Right lung (tissue), 5 donors: Measurements from ENCODE around the gene SRR. TPM values are rescaled to one million over a fixed set of nuclear protein-coding genes. Genes with fewer than 3 reads are reported as not detected.

ENCODE experiments used
- DNase-seq, 2 donors: peaks; one replicate each; pipeline ENCODE4 v3.0.0-alpha.2; 2013
- polyA plus RNA-seq, 5 donors: library from polyadenylated mRNA; unstranded; fragments of 120-200 nt; gene quantifications; one replicate each; pipeline versions ENCODE4 v1.2.1 to v1.2.3, GENCODE V29; 2013; ENCODE audit warnings: inconsistent platforms in 1 of 5, low replicate concordance in 1 of 5; ENCODE audit not compliant: insufficient read length in 5 of 5, insufficient read depth in 1 of 5

The SRR gene
- polyA plus RNA-seq, 5 donors: 21.0 to 25.7 (median 24.7) TPM

- DNase-seq: no peak
Observed at GRCh38 chr17:2338315-2338657, 34.5 kb downstream of the SRR start.

DNA sequence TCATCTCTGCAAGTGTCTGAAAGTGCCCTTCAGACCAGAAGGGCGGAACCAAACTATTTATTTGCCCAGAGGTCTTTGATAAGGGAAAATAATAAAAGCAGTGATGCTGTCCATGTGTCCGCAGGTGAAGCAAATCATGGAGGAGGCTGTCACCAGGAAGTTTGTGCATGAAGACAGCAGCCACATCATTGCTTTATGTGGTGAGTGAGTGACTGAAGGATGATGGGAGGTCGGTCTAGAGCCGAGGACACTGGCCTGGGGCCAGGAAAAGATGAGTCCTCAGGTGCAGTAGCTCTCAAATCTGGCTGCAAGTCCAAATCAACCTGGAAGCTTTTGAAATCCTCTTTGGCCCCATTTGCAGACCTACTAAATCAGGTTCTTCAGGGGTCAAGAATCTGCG is 39.7 kb downstream of the SRR start:
- no peak for DNase-seq

- DNase-seq: no peak
Observed at GRCh38 chr17:2344528-2344927, 40.8 kb downstream of the SRR start.

DNA sequence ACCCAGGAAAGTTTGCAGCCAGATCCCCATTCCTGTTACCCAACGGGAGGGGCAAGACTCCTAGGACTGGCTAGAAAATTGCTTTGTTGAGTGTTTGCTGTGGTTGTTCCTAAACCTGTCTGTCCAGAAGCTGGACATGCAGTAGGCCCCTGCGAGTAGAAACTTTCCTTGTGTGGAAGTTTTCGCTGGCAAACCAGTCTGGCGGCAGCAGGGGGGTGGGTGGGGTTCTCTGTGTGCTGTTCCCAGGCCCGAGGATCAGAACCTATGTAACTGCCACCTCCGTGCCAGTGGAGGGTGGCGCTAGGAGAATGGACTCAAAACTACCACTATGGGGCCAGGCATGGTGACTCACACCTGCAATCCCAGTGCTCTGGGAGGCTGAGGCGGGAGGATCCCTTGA is 42.7 kb downstream of the SRR start:
- DNase-seq: no peak

- DNase-seq: no peak
Observed at GRCh38 chr17:2347805-2348685, 44.3 kb downstream of the SRR start.

GRCh38 chr17:2351269-2351668 is 47.5 kb downstream of the SRR start:
- no peak for DNase-seq

GRCh38 chr17:2354311-2354710 is 50.6 kb downstream of the SRR start:
- no peak for DNase-seq

- DNase-seq: no peak
Observed at GRCh38 chr17:2357237-2357636, 53.5 kb downstream of the SRR start.

DNA sequence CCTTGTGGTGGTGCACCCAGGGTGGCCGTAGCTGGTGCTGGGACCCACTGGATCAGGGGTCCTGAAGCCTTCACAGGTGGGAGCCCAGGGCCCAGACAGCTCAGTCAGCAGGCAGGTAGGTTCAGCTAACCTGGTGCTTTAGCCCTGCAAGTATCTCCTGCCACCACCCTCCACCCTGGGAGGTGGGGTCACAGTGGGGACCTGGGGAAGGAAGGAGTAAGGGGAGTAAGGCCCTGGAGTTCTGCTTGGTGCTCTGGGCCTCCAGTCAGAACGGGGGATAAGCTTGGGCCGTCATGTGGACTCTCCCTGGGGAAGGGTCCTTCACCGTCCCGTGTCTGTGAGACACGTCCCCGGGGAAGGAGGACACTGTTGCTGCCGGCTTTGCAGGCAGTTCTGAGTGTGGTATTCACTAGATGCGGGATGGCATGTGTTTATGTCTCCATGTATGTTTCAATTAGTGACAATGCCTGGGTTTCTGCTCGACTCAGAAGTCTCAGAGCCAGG is 54.2 kb downstream of the SRR start:
- no peak for DNase-seq

- no peak for DNase-seq
Observed at GRCh38 chr17:2361010-2361760, 57.4 kb downstream of the SRR start.

DNA sequence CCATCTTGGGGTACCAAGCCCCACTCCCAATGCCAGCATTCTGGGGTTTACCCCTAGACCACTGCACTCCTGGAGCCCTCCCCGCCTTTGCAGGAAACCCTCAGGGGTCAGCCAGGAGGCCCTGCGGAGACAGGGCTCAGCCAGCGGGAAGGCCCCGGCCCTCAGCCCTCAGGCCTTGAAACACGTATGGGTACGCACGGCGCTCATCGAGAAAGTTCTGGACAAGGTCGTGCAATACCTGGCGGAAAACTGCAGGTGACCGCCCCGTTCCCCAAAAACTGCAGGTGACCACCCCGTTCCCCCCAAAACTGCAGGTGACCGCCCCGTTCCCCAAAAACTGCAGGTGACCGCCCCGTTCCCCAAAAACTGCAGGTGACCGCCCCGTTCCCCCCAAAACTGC is 58.3 kb downstream of the SRR start:
- DNase-seq: no peak

- no peak for DNase-seq
Observed at GRCh38 chr17:2362416-2362815, 58.7 kb downstream of the SRR start.

GRCh38 chr17:2362881-2363280 is 59.1 kb downstream of the SRR start:
- no peak for DNase-seq

GRCh38 chr17:2363318-2363717 is 59.6 kb downstream of the SRR start:
- no peak for DNase-seq

GRCh38 chr17:2363851-2364762 is 60.4 kb downstream of the SRR start:
- no peak for DNase-seq

- DNase-seq: no peak
Observed at GRCh38 chr17:2364763-2365116, 61.0 kb downstream of the SRR start.

DNA sequence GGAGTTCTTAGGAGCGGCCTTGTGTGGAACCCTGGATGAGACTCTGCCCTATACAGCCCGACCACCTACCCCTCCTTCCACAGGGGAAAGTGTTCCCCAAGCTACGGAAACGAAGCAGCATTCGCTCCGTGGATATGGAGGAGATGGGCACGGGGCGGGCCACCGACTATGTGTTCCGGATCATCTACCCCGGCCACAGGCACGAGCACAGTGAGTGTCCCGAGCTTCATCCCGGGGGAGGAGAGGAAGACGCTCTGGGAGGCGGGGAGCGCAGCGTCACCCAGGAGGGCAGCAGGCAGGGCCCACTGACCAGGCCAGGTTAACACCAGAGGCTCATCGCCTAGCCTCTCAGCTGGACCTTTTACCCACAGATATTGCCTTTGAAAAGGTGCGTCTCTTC is 61.4 kb downstream of the SRR start:
- DNase-seq: no peak

DNA sequence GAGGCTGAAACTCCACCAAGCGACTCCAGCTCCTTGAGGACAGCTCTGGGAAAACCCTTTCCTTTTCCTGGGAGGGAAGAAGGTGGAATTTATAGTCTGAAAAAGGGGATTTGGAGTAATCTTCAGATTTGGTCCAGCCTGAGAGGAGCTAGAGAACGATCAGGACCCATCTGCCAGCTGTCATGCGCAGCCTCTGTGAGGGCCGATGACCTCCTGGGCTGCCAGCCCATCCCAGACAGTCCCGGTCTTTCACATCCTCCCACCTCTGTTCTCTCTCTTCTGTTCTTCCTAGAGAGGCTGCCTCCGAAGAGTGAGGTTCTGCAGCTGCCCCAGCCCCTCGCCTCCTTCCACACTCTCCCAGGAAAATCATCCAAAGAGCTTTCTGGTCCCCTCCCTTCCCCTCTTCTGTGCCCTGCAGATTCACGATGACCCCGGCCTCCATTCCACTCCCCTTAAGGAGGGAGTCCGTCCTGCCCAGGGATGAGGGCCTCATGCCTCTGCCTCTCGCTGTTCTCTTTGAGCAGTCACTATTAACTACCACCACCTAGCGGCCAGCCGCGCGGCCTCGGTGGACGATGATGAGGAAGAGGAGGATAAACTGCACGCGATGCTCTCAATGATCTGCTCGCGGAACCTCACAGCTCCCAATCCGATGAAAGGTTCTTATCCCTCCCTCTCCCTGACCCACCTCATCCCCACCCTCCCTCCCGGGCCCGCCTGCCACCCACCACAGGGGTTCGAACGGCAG is 63.2 kb downstream of the SRR start:
- no peak for DNase-seq

GRCh38 chr17:2368359-2368758 is 64.6 kb downstream of the SRR start:
- DNase-seq: no peak

DNA sequence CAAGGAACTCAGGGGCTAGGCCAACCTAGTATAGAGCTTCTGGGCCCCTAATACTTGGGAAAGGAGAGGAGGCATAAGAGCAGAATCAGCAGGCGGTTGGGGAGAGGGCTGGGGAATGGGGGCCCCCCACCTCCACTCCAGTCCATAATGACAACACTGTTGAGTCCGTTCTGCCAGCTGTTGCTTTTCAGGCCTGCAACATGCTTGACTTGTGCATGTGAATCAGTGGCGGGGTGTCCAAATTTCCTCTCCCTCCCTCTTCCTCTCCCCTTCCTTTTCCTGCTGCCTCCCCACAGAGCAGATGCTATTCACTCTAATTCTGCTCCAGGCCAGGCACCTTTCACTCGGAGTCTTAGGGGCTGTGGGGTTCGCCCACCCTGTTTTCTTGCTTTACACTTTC is 65.3 kb downstream of the SRR start:
- no peak for DNase-seq

GRCh38 chr17:2369551-2370210 is 65.9 kb downstream of the SRR start:
- DNase-seq: no peak
